Endometrium (tissue), 2 donors: ENCODE results near the gene KIF17.

ENCODE experiments used
- FAIRE-seq: peaks from 2 replicates; lab custom pipeline; 2012; peaks lifted over from hg19 to GRCh38; lab: Jason Lieb, UNC
- donor health status: control.
- donor health status: control.

KIF17 gene

DNA sequence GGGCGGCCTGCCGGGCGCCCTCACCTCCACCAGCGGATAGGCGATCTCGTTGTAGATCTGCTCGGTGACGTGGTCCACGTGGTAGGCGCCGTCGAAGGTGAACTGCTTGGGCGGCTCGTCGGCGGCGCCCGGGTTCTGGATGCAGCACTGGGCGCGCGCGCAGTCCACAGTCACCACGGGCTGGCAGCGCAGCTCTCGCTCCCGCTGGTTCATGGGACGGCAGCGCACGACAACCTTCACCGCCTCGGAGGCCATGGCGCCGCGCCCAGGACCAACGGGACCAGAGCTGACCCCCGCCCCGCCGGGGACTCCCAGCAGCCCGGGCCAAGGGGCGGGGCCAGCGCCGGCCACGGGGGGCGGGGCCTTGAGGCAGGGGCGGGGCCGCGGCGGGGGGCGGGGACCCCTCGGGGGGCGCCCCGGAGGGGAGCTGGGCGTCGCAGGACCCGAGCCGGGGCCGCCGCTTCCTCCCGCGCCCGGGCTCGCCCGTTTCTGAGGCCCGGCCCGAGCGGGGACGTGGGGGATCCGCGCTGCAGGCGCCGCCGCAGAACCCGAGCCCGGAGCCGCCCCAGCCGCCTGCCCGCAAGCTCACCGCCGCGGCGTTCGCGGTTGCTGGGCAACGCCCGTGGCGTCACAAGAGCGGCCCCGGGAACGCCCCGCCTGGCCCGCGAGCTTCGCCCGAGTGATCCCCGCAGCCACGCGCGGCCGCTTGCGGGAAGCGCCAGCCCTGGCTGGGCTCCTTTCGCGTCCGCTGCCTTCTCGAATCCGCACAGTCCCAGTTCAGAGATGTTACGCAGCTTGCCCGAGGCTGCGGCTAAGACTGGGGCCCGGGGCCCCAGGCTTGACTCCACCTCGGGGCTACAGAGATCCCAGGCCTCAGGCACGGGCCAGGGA lies at the start of gene KIF17:
TSS of gene KIF17 (minus strand) at position 556 of the 891 bp plus-strand sequence. CDS start at position 255, 301 bp downstream.
- FAIRE-seq = no peak

DNA sequence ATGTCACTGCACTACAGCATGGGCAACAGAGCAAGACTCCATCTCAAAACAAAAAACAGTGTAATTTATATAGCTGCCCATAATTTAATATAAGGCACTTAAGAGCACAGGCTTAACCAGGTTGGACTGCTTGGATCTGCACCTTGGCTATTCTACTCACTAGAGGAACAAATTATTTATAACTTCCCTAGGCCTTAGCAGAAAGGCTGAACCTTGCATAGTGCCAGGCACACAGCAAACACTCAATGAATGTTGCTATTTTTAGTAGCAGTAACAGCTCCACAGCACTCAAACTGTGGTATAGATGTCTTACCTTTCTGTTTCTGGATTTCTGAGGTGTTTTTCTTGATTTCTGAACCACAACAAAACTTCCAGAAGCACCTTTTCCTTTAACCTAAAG lies 49.5 kb upstream of the KIF17 start:
- FAIRE-seq = no peak

DNA sequence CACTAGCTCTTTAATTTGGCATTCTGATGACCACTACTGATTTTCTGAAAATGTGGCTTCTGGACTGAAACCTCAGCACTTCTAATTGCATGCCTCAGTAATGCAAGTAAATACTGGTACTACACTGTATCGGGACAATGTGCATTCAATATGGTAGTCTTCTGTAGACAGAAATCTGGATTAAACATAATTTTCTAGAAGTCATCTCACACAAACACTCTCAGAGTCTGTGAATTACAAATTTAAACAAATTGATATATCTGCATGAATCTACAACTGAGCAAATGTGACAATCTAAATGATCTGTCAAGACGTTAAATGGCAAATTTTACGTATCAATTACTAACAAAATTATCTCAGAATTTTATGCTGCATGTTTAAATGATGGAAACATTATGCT lies 45.6 kb upstream of the KIF17 start:
- FAIRE-seq = no peak

DNA sequence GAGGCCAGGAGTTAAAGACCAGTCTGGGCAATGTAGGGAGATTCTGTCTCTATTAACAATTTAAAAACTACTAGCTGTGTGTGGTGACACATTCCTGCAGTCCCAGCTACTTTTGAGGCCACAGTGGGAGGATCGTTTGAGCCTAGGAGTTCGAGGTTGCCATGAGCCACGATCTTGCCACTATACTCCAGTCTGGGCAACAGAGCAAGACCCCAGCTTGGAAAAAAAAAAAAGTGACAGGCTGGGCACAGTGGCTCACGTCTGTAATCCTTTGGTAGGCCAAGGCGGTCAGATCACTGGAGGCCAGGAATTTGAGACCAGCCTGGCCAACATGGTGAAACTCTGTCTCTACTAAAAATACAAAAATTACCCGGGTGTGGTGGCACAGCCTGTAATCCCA lies 42.5 kb upstream of the KIF17 start:
- no peak for FAIRE-seq

DNA sequence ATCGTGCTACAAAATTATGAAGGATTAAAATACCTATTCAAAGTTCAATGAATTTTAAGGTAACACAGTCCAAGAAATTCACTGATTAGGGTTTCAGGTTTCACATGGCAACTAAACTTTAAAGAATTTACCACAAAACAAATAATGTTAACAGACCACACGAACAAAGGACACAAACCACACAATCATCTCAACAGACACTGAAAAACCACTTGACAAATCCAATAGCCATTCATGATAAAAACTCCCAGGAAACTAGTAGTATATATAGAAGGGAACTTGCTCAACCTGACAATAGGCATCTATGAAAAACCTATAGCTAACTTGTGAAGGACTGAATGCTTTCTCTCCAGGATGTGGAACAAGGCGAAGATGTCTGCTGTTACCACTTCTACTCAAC lies 35.8 kb upstream of the KIF17 start:
- FAIRE-seq = no peak

DNA sequence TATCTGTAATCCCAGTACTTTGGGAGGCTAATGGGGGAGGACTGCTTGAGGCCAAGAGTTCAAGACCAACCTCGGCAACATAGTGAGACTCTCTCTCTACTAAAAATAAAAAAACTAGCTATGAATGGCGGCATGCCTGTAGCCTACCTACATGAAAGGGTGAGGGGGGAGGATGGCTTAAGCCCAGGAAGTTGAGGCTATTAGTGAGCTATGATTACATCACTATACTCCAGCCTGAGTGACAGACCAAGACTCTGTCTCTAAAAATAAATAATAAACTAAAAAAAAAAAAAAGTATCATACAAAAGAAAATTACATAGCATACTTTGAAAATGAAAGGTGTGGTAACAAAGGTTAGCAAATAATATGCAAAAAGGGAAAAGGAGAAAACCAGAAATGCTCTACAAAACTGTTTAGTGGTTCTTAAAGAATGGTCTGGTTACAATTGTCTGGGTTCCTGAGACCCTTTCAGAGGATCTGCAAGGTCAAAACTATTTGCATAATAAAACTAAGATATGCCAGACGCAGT lies 33.7 kb upstream of the KIF17 start:
- no peak for FAIRE-seq

DNA sequence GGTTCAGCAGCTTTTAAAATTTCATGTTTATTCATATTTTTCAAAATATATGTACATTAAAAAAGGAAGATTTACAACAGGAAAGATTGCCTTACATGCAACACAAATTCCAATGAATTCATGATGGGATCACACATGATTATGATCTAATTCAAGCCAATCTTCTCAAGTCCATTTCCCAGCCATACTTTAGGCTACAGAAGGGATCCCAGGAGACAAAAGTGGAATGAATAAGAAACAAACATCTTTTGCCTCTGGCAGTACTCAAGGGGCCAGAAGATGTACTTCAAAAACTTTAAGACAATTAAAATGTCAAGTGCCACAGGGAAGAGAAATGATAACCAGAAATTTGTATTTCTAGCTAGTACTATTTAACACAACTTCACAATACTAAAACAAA lies 24.9 kb upstream of the KIF17 start:
- no peak for FAIRE-seq

DNA sequence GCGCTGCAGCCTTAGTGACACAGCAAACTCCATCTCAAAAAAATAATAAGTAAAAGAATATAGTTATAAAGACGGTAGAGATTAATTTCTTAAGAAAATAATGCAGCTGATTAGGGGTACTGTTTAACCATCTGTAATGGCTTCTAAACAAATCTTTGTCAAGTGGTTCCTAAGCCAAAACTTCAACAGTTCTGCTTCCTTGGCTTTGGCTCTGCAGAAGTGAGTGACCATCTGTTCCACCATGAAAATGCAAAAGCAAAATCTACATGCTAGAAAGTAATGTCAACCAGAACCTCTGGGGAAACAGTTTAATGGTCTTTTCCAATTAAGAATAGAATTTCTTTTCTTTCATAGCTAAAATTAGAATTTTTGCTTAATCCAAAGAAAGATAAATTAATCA lies 23.0 kb upstream of the KIF17 start:
- no peak for FAIRE-seq

DNA sequence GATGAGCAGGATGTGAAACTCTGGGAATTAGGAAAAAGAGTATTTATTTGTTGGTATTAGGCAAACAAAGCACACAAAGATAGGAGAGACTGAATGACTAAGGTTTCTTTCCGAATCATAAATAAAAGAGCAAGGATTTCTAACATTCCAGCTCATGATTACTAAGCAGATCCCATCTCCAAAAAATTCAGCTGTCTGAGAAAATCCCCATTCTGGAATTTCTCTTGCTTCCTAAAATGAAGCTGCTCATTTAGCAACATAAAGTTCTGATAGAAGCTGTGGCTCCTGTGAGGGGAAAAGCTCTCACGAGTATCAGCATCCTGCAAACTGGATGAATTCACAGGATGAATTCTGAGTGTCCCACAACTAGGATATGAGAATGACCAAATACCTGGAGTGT lies 21.4 kb upstream of the KIF17 start:
- FAIRE-seq = no peak

DNA sequence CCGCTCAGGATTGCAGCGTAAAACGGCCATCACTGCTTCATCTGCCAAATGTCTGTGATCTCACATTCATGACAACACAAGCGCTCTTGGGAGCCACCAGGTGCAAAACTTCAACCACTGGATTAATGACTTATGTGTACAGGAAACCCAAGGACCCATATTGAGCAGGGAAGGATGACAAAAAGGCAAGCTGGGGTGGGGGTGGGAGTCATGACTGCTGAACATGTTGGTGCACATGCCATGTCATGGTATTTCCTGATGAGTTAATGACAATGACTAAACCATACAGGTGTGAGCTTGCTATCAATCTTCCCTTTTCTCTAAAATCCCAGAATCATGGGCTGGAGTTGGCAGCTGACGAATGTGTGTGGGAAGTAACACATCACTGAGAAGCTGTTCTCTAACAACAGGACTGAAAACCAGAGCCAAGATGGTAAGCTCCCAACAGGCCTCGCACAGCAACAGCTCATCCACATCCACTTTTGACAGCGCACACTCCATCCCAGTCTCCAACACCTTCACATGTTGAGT lies 17.8 kb upstream of the KIF17 start:
- no peak for FAIRE-seq

DNA sequence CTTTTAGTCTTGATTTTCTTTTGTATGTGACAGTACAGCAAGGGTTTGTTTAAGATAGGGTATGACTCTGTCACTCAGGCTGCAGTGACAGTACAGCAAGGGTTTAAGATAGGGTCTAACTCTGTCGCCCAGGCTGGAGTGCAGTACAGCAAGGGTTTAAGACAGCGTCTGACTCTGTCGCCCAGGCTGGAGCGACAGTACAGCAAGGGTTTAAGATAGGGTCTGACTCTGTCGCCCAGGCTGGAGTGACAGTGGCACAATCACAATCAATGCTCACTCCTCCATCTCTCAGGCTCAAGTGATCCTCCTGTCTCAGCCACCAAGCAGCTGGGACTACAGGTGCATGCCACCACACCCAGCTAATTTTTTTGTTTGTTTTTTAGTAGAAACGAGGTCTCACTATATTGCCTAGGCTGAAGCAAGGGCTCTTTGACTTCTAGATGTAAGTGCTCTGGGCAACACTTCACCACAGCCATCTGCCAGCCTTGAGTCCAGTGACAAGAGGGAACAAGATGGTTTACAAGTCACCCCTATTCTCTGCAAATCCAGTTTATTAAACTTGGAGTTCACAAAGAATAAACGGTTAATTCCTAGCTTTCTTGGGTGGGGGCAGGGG lies 15.7 kb upstream of the KIF17 start:
- no peak for FAIRE-seq

DNA sequence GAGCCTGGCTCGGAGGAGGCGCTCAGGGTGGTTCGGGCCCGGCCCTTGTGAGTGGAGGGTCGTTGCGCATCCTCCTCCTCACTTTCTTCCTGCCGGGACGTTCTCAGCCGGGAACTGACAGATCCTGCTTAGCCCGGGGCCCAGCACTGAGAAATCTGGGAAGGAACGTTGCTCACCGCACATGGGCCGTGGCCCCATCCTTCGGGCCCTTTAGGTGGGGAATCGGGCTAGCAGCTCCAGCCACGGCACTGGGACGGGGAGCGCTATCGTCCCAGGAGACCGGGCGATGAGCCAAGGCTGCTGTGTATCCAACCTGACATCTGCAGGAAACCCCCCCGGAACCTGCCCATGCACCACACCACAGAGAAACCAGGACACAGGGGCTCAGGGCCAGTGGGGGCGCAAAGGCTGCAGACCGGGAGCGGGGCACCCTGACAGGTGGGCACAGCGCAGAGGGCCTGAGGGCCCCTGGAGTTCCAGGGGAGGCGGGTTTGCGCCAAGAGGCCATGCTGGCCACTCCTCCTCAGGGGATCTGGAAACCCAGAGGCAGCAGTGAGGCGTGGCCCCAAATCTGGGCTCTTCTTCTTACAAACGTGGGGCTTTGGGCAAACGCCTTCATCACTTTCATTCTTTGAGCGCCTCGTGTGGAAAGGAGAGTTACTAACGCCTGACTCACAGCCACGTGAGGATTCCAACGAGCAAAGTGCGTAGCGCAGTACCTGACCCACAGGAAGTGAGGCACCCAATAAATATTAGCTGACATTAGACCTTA lies 15.0 kb upstream of the KIF17 start, which contains the start of gene SH2D5:
TSS of gene SH2D5 (minus strand) at position 116 of the 772 bp plus-strand sequence. CDS start 4,659 bp downstream, outside the sequence.
- FAIRE-seq = peak; percentile 63

DNA sequence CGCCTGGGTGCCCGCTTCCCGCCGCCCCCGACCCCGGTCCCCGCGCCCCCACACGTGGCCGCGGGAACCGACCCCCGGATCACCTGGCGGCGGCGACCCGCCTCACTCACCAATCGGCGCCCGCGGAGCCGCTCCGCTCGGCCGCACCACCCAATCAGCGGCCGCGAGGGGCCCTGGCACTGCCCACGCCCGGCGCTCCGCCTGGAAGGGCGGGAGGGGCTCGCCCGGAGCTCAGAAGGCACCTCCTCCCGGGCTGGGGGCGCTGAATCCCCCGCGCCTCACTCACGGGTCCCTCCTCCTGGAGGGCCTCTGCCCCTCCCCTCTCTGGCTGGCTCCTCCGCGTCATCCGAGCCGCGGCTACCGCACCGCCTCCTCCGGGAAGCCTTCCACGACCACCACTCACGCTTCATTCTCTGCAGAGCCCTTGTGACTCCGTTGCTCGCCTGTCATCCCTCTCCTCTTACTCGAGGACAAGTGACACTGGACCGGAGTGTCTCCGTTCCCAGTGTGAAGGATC lies 14.3 kb upstream of the KIF17 start:
- no peak for FAIRE-seq

DNA sequence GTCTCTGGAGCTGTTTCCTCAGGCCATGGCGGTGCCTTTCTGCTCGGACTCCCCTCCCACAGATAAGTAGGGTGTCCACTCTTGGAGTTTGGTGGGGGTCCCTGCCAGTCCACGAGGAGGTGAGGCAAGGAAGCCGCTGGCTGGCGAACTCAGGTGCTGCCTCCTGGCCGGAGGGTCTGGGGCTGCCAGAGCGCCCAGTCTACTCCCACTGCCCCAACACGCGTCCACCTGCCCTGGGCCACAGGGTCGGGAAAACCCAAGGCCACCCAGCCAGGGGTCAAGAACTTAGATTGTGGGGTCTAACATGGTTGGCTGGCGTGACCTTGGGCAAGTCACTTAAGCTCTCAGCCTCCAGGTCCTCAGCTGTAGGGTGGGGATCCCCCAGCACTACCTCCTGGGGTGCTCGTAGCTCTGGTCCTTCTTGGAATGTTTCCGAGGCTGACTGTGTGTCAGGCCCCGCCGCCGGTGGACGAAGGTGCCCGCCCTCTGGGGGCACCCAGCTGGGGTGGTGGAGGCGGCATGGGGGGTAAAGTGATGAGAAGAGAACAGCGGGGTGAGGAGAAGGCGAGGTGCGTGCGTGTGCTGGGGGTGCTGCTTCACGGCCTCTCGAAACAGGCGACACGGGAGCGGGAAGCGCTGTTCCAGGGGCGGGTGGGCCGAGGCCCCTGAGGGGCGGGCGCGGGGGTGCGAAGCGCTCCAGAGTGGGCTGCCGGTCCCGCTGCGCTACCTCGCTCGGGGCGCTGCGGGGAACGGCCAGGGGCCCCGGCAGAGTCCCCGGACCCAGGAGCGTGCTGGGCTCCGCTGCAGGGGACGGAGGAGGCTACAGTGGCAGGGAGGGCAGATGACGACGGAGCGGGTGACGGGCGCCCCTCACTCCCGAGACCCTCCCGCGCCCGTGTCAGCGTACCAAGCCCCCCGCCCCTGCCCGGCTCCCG lies 13.5 kb upstream of the KIF17 start:
- FAIRE-seq = no peak

DNA sequence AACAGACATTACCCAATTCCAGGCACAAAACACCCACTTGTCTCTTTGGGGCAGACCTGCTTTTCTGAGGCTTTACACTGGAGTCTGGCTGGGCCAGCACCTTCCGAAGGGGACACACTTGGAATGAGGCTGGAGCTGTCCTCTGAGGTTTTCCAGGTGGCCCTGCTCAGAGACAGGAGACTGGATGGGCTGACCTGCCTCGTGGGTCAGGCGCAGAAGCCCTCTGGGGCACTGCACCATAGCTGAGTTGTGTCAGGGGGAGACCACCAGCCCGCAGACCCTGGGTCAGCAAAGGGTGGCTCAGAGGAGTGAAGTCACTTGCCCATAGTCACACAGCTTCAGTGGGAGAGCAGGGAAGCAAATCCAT lies 12.9 kb upstream of the KIF17 start:
- no peak for FAIRE-seq

DNA sequence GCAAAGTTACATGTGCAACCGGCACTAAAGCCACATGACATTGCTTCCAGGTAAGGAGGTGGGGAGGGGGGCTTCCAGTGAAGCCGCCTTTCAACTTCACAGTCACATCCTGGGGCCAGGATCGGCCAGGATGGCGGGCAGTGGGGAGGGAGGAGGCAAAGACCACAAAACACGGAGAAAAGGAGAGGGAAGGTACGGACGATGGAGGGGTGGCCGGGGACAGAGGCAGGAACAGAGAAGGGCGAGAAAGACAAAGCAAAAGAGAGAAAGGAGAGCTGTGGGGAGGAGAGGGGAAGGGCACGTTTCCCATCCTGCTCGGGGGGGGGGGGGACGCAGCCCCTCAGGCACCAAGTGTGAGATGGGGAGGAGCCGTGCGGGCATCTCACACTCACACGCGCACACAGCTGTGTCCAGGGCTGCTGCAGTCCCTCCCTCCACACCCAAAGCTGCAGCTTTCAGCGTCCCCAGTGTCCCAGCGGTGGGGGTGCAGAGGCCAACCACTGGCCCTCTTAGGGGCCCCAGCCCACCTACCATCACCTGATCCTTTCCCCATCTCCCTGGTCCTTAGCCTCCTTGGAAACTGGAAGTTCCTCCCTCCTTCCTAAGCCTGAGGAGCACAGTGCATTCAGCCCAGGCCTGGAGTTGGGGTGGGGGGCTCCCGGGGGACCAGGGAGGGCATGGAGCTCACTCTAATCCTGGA lies 12.3 kb upstream of the KIF17 start:
- FAIRE-seq = no peak

DNA sequence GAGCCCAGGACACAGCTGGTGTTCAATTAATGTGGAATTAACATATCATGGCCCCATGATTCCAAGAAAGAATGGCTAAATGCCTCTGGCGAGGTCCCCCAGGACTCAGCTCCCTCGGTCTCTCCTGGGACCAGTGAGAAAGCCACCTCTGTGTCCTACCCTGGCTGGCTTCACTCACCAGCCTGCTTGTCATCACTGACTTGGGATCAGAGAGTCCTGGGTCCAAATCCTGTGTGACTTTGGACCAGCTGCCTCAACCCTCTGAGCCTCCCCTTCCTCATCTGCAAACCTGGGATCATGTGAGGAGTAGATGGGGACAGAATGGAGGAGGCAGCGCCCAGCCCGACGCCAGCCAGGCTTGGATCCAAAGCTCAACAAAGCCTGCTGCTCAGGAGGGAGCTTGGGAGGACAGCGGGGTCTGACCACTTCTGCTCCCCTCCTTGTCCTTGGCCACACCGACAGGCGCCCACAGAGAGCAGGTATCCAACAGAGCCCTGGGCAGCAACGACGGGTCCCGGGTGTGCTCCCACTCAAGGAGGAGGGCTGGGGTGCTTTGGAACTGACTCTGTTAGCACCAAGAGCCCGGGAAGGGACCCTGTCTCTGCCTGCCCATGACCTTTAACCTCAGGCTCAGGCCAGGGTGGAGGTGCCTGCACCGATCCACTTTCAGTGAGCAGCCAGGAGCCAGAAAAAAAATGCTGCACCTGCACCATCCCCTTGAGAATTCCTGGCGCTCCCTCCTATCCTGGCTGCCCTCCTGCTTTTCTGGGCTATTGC lies 11.5 kb upstream of the KIF17 start:
- FAIRE-seq = no peak

DNA sequence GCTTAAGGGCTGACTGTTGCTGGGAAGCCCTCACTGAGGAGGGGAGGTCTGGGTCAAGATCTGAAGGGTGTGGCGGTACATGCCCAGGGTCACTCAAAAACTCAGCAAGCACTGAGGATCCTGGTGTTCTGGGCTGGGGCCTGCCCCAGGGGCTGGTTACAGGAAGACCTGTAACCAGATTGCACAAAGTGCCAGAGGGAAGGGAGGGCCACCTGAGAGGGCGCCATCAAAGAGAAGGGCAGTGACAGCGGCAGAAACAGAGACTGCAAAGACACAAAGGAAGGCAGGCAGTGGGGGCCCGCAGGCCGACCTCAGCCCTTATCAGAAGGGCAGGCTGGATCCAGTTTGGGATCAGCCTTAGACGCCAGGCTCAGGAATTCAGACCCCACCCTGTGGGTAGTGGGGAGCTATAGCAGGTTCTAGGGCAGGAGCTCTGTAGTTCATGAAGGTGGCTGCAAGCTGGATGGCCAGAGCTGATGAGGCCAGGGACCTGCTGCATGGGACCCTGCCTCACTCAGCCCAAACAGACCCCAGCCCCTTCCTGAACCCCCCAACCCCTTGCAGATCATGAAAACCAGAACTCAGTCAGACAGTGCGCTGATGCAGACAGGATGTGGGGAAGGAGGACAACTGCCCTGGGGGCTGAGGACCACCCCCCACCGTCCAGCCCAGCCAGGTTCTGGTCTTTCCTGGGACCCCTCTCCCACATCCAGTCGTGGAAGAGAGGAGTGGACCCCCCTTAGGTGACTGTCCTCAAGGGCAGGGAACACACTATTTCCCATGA lies 10.8 kb upstream of the KIF17 start:
- no peak for FAIRE-seq
